HFFc6 (cell line): ENCODE data around the gene SLC35G4. TPM values are rescaled to one million over a fixed set of nuclear protein-coding genes. Genes with fewer than 3 reads are reported as not detected.
"Not testable (repeated sequence)": the region's sequence is repeated elsewhere in the genome, so short reads cannot be mapped to it uniquely, and the experiment has no call there.

ENCODE experiments used
- DNase-seq: peaks from one replicate; pipeline ENCODE4 v3.0.0-alpha.2; 2018
- H3K27ac Mint-ChIP-seq: 2 replicates; pipeline ENCODE4 v1.8.0; 2020; ENCODE audit warnings: mild to moderate bottlenecking, mixed read lengths
- H3K27me3 Mint-ChIP-seq: 2 replicates; pipeline ENCODE4 v1.8.0; 2021; ENCODE audit warnings: mild to moderate bottlenecking, moderate library complexity, mixed read lengths; ENCODE audit not compliant: insufficient read depth
- H3K36me3 Mint-ChIP-seq: 2 replicates; pipeline ENCODE4 v1.8.0; 2021; ENCODE audit warnings: low read depth, mixed read lengths
- H3K4me1 Mint-ChIP-seq: 2 replicates; pipeline ENCODE4 v1.8.0; 2020; ENCODE audit warnings: low read depth, mixed read lengths
- H3K4me3 Mint-ChIP-seq: 2 replicates; pipeline ENCODE4 v1.8.0; 2020; ENCODE audit warnings: mild to moderate bottlenecking, moderate library complexity, mixed read lengths
- H3K9me3 Mint-ChIP-seq: 2 replicates; pipeline ENCODE4 v1.8.0; 2020; ENCODE audit warnings: mild to moderate bottlenecking, mixed read lengths
- CTCF ChIP-seq: fragments of 200-600 bp; sonication (generic); IDR thresholded peaks from 2 replicates; pipeline ENCODE4 v1.5.0; 2021; ENCODE audit warnings: antibody characterized with exemption, mild to moderate bottlenecking
- total RNA-seq, 6 experiments: library from RNA; stranded (reverse); fragmentation: NEBNext Ultra II Directional; extraction: Animal tissue kit (Norgen Biotek cat#: 25700); gene quantifications; 2 replicates in 1 of 6; 3 replicates in 5 of 6; pipeline ENCODE4 v1.2.3, GENCODE V29; 2021

SLC35G4 gene
- total RNA-seq, 6 experiments from 2014 or later: not detected

GRCh38 chr18:11591957-11592356, 17.4 kb upstream of the SLC35G4 start:
- Mint-ChIP-seq H3K4me3 (no peak overlapping the region), H3K9me3 (peaks cover 6% of the 10 kb centered on the region), H3K27me3 (peaks cover 4% of the 10 kb centered on the region), H3K27ac (no peak overlapping the region), H3K4me1 (no peaks in the 10 kb centered on the region), H3K36me3 (peaks cover 6% of the 10 kb centered on the region; the same call in 1 of the 2 replicates)
- no peak for TF ChIP-seq CTCF
- no peak for DNase-seq

- no peak overlapping the region for H3K4me3 Mint-ChIP-seq
These were observed 9.1 kb upstream of the SLC35G4 start for GRCh38 chr18:11600321-11600720.

GRCh38 chr18:11607906-11608305, 1.5 kb upstream of the SLC35G4 start:
- Mint-ChIP-seq H3K27ac (no peak overlapping the region), H3K9me3 (no peaks in the 10 kb centered on the region), H3K4me1 (no peaks in the 10 kb centered on the region), H3K27me3 (no peaks in the 10 kb centered on the region; the same call in 1 of the 2 replicates), H3K36me3 (no peaks in the 10 kb centered on the region), H3K4me3 (no peak overlapping the region)
- DNase-seq: no peak
- no peak for TF ChIP-seq CTCF

More at GRCh38 chr18:11600321-11600720, 9.1 kb upstream of the SLC35G4 start:
- Mint-ChIP-seq H3K27me3 (no peaks in the 10 kb centered on the region; the same call in none of the 2 replicates), H3K4me1 (no peaks in the 10 kb centered on the region), H3K9me3 (peaks cover 6% of the 10 kb centered on the region), H3K36me3 (peaks cover 6% of the 10 kb centered on the region; the same call in 1 of the 2 replicates), H3K27ac (no peak overlapping the region)
- no peak for DNase-seq
- TF ChIP-seq CTCF: no peak

- H3K27ac Mint-ChIP-seq, H3K4me3 Mint-ChIP-seq, H3K27me3 Mint-ChIP-seq, H3K9me3 Mint-ChIP-seq, DNase-seq, H3K4me1 Mint-ChIP-seq, H3K36me3 Mint-ChIP-seq: not testable (repeated sequence)
These were observed 778 bp upstream of the SLC35G4 start for GRCh38 chr18:11608618-11609017.

- not testable (repeated sequence) for H3K27ac Mint-ChIP-seq, H3K4me3 Mint-ChIP-seq, DNase-seq, H3K9me3 Mint-ChIP-seq, H3K36me3 Mint-ChIP-seq, H3K4me1 Mint-ChIP-seq, H3K27me3 Mint-ChIP-seq
These were observed 3.7 kb downstream of the SLC35G4 start for GRCh38 chr18:11613073-11613472.

- not testable (repeated sequence) for H3K9me3 Mint-ChIP-seq, H3K4me1 Mint-ChIP-seq, DNase-seq, H3K27ac Mint-ChIP-seq, H3K27me3 Mint-ChIP-seq, H3K4me3 Mint-ChIP-seq, H3K36me3 Mint-ChIP-seq
These were observed 4.2 kb downstream of the SLC35G4 start for GRCh38 chr18:11613611-11614010.

GRCh38 chr18:11614042-11614441, 4.6 kb downstream of the SLC35G4 start:
- H3K27ac Mint-ChIP-seq, H3K9me3 Mint-ChIP-seq, H3K4me1 Mint-ChIP-seq, DNase-seq, H3K36me3 Mint-ChIP-seq, H3K4me3 Mint-ChIP-seq, H3K27me3 Mint-ChIP-seq: not testable (repeated sequence)

GRCh38 chr18:11614981-11615380, 5.6 kb downstream of the SLC35G4 start:
- H3K9me3 Mint-ChIP-seq, H3K4me3 Mint-ChIP-seq, H3K36me3 Mint-ChIP-seq, H3K27ac Mint-ChIP-seq, H3K4me1 Mint-ChIP-seq, DNase-seq, H3K27me3 Mint-ChIP-seq: not testable (repeated sequence)

- not testable (repeated sequence) for H3K4me1 Mint-ChIP-seq, H3K27ac Mint-ChIP-seq, H3K9me3 Mint-ChIP-seq, DNase-seq, H3K4me3 Mint-ChIP-seq, H3K36me3 Mint-ChIP-seq
- H3K27me3 Mint-ChIP-seq: peaks cover 16% of the 10 kb centered on the region
These were observed 37.9 kb downstream of the SLC35G4 start for GRCh38 chr18:11647310-11647709.

GRCh38 chr18:11647804-11648203, 38.4 kb downstream of the SLC35G4 start:
- not testable (repeated sequence) for H3K4me1 Mint-ChIP-seq, H3K9me3 Mint-ChIP-seq, H3K36me3 Mint-ChIP-seq, DNase-seq, H3K27ac Mint-ChIP-seq, H3K4me3 Mint-ChIP-seq
- H3K27me3 Mint-ChIP-seq: peaks cover 16% of the 10 kb centered on the region
